GM10847 (cell line): ENCODE data around the gene LTO1.

Experiments
- POLR2A ChIP-seq: IDR thresholded peaks from 2 replicates; pipeline ENCODE4 v1.6.1; 2011; ENCODE audit not compliant: insufficient read length; ENCODE audit errors: extremely low read depth

The LTO1 gene

GRCh38 chr11:69648679-69649575 lies 26.2 kb downstream of the LTO1 start:
- TF ChIP-seq POLR2A, result no peak

- TF ChIP-seq POLR2A, result no peak
Observed at GRCh38 chr11:69647761-69648497, 27.2 kb downstream of the LTO1 start.

- TF ChIP-seq POLR2A, result no peak
Observed at GRCh38 chr11:69647390-69647748, 27.8 kb downstream of the LTO1 start.

- no peak for TF ChIP-seq POLR2A
Observed at GRCh38 chr11:69646493-69647389, 28.4 kb downstream of the LTO1 start.

GRCh38 chr11:69645801-69646492 lies 29.2 kb downstream of the LTO1 start:
- no peak for TF ChIP-seq POLR2A

GRCh38 chr11:69644962-69645675 lies 30.0 kb downstream of the LTO1 start:
- TF ChIP-seq POLR2A, result no peak

GRCh38 chr11:69644071-69644961 lies 30.8 kb downstream of the LTO1 start:
- TF ChIP-seq POLR2A, result no peak

- no peak for TF ChIP-seq POLR2A
Observed at GRCh38 chr11:69643646-69644045, 31.5 kb downstream of the LTO1 start.

GRCh38 chr11:69642913-69643632 lies 32.1 kb downstream of the LTO1 start:
- no peak for TF ChIP-seq POLR2A

- TF ChIP-seq POLR2A, result no peak
Observed at GRCh38 chr11:69642549-69642912, 32.6 kb downstream of the LTO1 start.

GRCh38 chr11:69641681-69642548 lies 33.2 kb downstream of the LTO1 start:
- TF ChIP-seq POLR2A, result no peak
